DND-41 (cell line): Measurements from ENCODE around the gene ATP9B.

ENCODE experiments used
- CTCF ChIP-seq: IDR thresholded peaks from 2 replicates; pipeline ENCODE4 v1.5.1; 2012; ENCODE audit warnings: borderline replicate concordance, low read length, moderate library complexity, mild to moderate bottlenecking; ENCODE audit not compliant: poor library complexity, severe bottlenecking; ENCODE audit errors: extremely low read depth
- EZH2 ChIP-seq: IDR thresholded peaks from 3 replicates; pipeline ENCODE4 v1.6.1; 2012; ENCODE audit warnings: borderline replicate concordance, low read depth, mild to moderate bottlenecking, moderate library complexity, low read length, inconsistent platforms; ENCODE audit not compliant: severe bottlenecking

DNA sequence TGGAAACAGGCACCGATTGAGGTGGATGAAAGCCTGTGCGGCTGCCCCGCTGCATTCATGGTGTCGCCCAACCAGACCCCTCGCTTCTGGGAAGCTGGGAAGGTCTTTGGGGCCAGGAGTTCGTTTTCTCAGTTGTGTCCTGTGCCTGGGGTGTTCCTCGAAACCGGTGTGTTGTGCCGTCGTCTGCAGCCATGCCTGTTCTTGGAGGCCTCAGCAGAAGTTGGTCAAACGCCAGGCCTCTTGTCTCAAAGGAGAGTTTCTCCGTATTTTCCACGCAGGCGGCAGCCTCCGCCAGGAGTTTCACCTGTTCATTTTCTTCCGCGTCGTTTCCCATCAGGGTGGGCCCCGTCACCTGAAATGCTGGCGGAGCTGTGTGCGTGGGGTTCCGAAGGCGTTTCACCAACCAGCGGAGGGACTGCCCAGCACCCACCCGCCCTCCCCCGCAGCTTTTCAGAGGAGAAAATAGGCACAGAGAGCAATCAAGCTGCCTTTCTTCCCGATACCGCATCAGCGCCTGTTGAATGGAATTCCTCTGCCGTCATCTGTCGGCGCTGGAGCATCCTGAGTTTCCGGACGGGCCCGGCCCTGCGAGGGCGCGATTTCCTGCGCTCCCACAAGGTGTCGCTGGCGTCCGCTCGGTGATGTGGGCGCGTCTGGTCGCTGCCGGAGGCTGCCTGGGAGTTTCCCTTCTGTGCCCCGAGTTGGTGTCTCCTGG lies 309.5 kb downstream of the ATP9B start:
- TF ChIP-seq CTCF (peak; percentile 62), EZH2 (no peak)
